Heart left ventricle (tissue), 16 donors: ENCODE data around the gene SNRNP35. TPM values are rescaled to one million over a fixed set of nuclear protein-coding genes. Genes with fewer than 3 reads are reported as not detected.
A peak's percentile ranks its signal among the peaks of the same experiment; 100 is the strongest.
"Not testable (repeated sequence)": the region's sequence is repeated elsewhere in the genome, so short reads cannot be mapped to it uniquely, and the experiment has no call there.

Experiments
- ATAC-seq, 4 donors: fragments of 200-7000 bp; cut with Tn5 transposase; one replicate each; pipeline ENCODE4 v1.9.1; 2020 to 2022; ENCODE audit warnings: moderate library complexity in 4 of 4, mild to moderate bottlenecking in 3 of 4, moderate number of reproducible peaks in 1 of 4
- DNase-seq, 5 donors: peaks; one replicate each; pipeline ENCODE4 v3.0.0-alpha.2; 2020
- H3K27ac ChIP-seq, 12 donors: fragments of 200-600 bp; sonication (generic) in 4 of 12; one replicate each; pipeline versions ENCODE4 v1.5.0 to v1.8.0; 2016 to 2022; ENCODE audit warnings: mild to moderate bottlenecking in 2 of 12
- H3K27me3 ChIP-seq, 9 donors: fragments of 200-600 bp; sonication (generic) in 2 of 9; one replicate each; pipeline versions ENCODE4 v1.5.1 to v1.8.0; 2016 to 2022; ENCODE audit warnings: mild to moderate bottlenecking in 3 of 9
- H3K36me3 ChIP-seq, 9 donors: fragments of 200-600 bp; sonication (generic) in 2 of 9; one replicate each; pipeline versions ENCODE4 v1.5.0 to v1.8.0; 2018 to 2022; ENCODE audit warnings: mild to moderate bottlenecking in 2 of 9
- H3K4me1 ChIP-seq, 12 donors: fragments of 200-600 bp; sonication (generic) in 4 of 12; one replicate each; pipeline versions ENCODE4 v1.5.0 to v1.8.0; 2016 to 2022; ENCODE audit warnings: mild to moderate bottlenecking in 3 of 12
- H3K4me3 ChIP-seq, 12 donors: fragments of 200-600 bp; sonication (generic) in 4 of 12; one replicate each; pipeline versions ENCODE4 v1.5.0 to v1.8.0; 2017 to 2022; ENCODE audit warnings: mild to moderate bottlenecking in 9 of 12, moderate library complexity in 4 of 12
- H3K9me3 ChIP-seq, 12 donors: fragments of 200-600 bp; sonication (generic) in 4 of 12; one replicate each; pipeline versions ENCODE4 v1.5.0 to v1.8.0; 2016 to 2022; ENCODE audit warnings: mild to moderate bottlenecking in 1 of 12
- POLR2A ChIP-seq, 2 donors: fragments of 450-650 bp; IDR thresholded peaks; one replicate each; pipeline ENCODE4 v1.6.1; 2017; ENCODE audit warnings: antibody characterized with exemption in 2 of 2, mild to moderate bottlenecking in 2 of 2, moderate library complexity in 2 of 2
- WGBS, 4 donors: extraction: QIAGEN DNeasy Blood & Tissue Kit in 2 of 4; methylation state at CpG; one replicate each; pipeline versions ENCODE4 v1.1.5 to v1.1.7; 2013 to 2018; 5-methylcytosine and 5-hydroxymethylcytosine counted together
- intact Hi-C, 10 donors: fragments of 100-400 bp; cut with DNase I; formaldehyde crosslinking; loops; one replicate each; pipeline versions ENCODE4 v1.11.1 to v1.14.2; 2022
- polyA plus RNA-seq, 2 donors: library from polyadenylated mRNA; stranded (reverse); fragments of 200-250 nt; gene quantifications; one replicate each; pipeline ENCODE4 v1.2.3, GENCODE V29; 2013
- total RNA-seq, 9 donors: library from RNA; depleted of rRNA in 2 of 9; stranded (reverse); fragments of >200 nt in 2 of 9; fragmentation: NEBNext Ultra II Directional in 3 of 9; extraction: Animal tissue kit (Norgen Biotek cat#: 25700) in 3 of 9; gene quantifications; one replicate each; pipeline versions ENCODE4 v1.1.0 to v1.2.4, GENCODE V29; 2016 to 2023
- TF ChIP-seq, protein P1 (sequence below), 12 donors: fragments of 200-600 bp; sonication (generic) in 4 of 12; IDR thresholded peaks; one replicate each; pipeline versions ENCODE4 v1.5.0 to v1.8.0; 2018 to 2022; ENCODE audit warnings: antibody characterized with exemption in 12 of 12, mild to moderate bottlenecking in 5 of 12
- donor health status: ischemic (EF 13 %, LVEDD 7.1; RV severe dilation, severe dysfunction).
- donor health status: healthy with polysubstance abuse.
- donor health status: DM: no; HTN: yes; CAD: no.
- donor health status: DM: no; HTN: no; CAD: no.
- donor health status: ischemic (EF 25% LVEDD 6.9; RV normal size, moderate dysfunction).
- donor health status: ischemic (EF 25% LVEDD 5.7; RV mildly dilated, moderate dysfunction).
- donor health status: healthy.
- donor health status: DM: yes; HTN: yes; CAD: no.
- donor health status: ischemic (EF 35%, LVEDD 5.7; RV mildly dilated, moderate dysfunction).
- donor health status: nonischemic (EF 11% LVEDD 7.7; RV severe dilation, severe dysfunction).
- donor health status: DM: yes; HTN: yes; CAD: no.
- donor health status: PGD.
- donor health status: ischemic (EF 29% LVEDD 5.4; RV normal size, mild dysfunction).
- donor health status: nonischemic (EF 23%, LVEDD 6.1; RV moderate dilation, normal function).

SNRNP35 gene
- total and polyA plus RNA-seq, 11 donors, result 18.5 to 72.8 (median 22.0) TPM

DNA sequence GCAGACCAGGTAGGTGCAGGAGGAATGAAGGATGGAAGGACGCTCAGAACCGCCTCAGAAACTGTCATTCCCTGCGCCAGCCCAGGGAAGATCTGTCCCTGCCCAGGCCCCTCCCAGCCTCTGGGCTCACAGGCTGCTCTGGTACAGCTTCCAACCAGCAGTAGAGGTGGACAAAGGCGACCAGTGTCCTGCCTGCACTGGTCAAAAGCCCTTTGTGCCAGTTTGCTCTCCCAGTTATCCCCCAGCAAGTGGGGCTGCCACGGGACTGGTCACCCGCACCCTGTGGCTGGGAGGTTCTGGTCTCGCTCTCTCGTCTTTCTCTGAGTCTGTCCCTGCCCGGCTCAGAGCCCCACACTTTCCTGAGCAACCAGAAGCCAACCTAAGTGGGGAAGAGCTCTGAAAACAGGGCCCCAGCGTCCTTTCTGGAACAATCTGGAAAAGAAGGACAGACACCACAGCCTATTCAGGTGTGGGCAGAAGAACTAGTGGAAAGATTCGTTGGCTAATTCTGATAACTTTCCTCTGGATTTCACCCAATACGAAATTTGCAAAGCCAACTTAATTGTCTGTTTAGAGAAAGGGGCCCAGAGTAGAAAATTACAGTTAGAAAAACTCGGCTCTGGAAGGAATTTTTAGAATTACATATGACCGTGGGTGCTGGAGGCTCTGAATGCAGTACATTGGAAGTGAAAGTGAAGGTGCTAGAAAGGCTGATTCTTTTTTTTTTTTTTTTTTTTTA lies 21.7 kb downstream of the SNRNP35 start:
- peaks cover 0 to 57% (median 21%) of the 10 kb centered on the region in 9 donors for H3K36me3 ChIP-seq
- no peak for TF ChIP-seq POLR2A (IDR thresholded peaks at IDR 0.05)
- TF ChIP-seq, protein P1, sequence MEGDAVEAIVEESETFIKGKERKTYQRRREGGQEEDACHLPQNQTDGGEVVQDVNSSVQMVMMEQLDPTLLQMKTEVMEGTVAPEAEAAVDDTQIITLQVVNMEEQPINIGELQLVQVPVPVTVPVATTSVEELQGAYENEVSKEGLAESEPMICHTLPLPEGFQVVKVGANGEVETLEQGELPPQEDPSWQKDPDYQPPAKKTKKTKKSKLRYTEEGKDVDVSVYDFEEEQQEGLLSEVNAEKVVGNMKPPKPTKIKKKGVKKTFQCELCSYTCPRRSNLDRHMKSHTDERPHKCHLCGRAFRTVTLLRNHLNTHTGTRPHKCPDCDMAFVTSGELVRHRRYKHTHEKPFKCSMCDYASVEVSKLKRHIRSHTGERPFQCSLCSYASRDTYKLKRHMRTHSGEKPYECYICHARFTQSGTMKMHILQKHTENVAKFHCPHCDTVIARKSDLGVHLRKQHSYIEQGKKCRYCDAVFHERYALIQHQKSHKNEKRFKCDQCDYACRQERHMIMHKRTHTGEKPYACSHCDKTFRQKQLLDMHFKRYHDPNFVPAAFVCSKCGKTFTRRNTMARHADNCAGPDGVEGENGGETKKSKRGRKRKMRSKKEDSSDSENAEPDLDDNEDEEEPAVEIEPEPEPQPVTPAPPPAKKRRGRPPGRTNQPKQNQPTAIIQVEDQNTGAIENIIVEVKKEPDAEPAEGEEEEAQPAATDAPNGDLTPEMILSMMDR (IDR thresholded peaks at IDR 0.05), result no peak
- intact Hi-C loops, result loop anchor here in 3 of 10 donors (2.0 to 5.0 kb wide), 3 partner anchors 38 to 53 kb away; partner anchors contain the start of gene RILPL1 (in 2 of the 3)
- H3K9me3 ChIP-seq, result no peaks in the 10 kb centered on the region
- 59 to 70% (median 68%) methylated on average over 9 to 14 of the region's 14 CpGs for WGBS, 4 donors
- peak overlapping the region in 1 of 12 donors; percentile 32 for H3K4me3 ChIP-seq
- peak overlapping the region; percentile 71 to 95 (median 86) for H3K27ac ChIP-seq
- peaks cover 0 to 44% (median 20%) of the 10 kb centered on the region in 12 donors for H3K4me1 ChIP-seq
- DNase-seq, result peak in 2 of 5 donors; percentile 36 to 44
- no peaks in the 10 kb centered on the region for H3K27me3 ChIP-seq
- ATAC-seq, result peak; percentile 45 to 68 (median 56)

DNA sequence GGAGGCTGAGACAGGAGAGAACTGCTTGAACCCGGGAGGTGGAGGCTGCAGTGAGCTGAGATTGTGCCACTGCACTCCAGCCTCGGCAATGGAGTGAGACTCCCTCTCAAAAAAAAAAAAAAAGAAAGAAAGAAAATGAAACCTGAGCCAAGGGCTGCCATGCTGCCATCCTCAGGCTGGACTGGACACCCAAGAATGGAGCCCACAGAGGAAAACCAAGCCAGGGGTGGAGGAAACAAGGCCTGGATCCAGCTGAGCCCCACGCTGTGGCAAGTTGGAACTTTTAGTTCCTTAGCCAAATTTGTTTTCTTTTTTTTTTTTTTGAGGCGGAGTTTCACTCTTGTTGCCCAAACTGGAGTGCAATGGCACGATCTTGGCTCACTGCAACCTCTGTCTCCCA lies 23.3 kb downstream of the SNRNP35 start:
- DNase-seq, H3K4me3 ChIP-seq, ATAC-seq, H3K27me3 ChIP-seq, H3K9me3 ChIP-seq: not testable (repeated sequence)
- H3K27ac ChIP-seq, result peak overlapping the region in 2 of 12 donors; percentile 90 to 92
- intact Hi-C loops, result loop anchor here in 1 of 10 donors (5.0 kb wide), 1 partner anchor 36 kb away; no protein-coding TSS in a partner anchor
- 89 to 95% (median 92%) methylated on average over 5 of the region's 5 CpGs for WGBS, 4 donors
- peaks cover 0 to 63% (median 25%) of the 10 kb centered on the region in 9 donors for H3K36me3 ChIP-seq
- peaks cover 0 to 32% (median 16%) of the 10 kb centered on the region in 12 donors for H3K4me1 ChIP-seq

DNA sequence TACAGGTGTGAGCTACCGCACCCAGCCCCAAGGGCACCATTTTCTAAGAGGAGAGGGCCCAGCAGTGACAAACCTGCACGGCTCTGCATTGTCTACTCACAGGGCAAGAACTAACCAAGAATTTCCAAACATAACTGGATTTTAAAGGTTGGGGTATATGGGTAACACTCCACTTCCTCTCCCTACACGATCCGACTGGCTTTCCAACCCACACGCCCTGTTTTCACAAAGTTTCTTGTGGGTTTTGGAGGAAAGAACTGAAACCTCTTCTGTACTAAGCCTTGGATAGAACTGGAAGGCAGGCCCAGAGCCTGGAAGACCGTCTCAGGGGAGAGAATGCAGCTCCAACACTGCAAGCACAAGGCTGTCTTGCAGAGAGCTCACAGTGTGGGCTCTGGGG lies 24.9 kb downstream of the SNRNP35 start:
- no peak for DNase-seq
- intact Hi-C loops, result loop anchor here in 1 of 10 donors (5.0 kb wide), 1 partner anchor 34 kb away; no protein-coding TSS in a partner anchor
- no peaks in the 10 kb centered on the region for H3K27me3 ChIP-seq
- H3K4me3 ChIP-seq, result no peak overlapping the region
- peak overlapping the region in 1 of 12 donors; percentile 37 for H3K27ac ChIP-seq
- ATAC-seq, result no peak
- WGBS, 4 donors, result 88 to 96% (median 92%) methylated on average over 6 of the region's 6 CpGs
- H3K9me3 ChIP-seq, result no peaks in the 10 kb centered on the region
- H3K4me1 ChIP-seq, result peaks cover 0 to 30% (median 15%) of the 10 kb centered on the region in 12 donors
- TF ChIP-seq POLR2A (IDR thresholded peaks at IDR 0.05), result no peak
- TF ChIP-seq, protein P1 (IDR thresholded peaks at IDR 0.05), result no peak
- peaks cover 0 to 55% (median 23%) of the 10 kb centered on the region in 9 donors for H3K36me3 ChIP-seq

DNA sequence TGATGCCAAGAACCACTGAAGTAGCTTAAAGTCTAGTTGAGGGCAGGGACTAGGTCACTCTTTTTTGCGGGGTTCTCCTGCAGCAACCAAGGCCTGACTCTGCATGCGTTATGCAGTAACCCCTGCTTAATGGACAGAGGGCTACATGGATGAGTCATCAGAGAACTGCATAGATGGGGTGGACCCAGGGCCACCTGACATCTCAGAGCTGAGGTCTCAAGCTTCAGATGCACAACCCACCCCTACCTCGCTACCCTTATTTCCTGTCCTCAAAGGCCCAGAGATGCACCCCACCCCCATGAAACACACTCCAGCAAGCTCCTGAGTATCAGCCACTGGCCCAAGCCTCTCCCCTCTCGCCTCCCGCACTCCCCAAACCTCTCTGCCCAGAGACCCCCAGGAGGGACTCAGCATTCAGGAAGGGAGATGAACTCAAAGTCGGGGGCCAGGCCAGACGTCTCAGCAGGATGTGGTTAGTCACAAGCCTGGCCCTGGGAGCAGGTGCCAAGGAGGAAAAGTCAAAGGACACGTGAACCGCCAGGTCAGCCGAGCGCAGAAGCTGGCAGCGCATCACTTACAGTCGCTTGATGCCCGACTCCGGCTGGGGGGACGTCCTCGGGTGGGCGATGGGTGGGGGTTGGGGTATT lies 25.8 kb downstream of the SNRNP35 start:
- ATAC-seq (no peak), DNase-seq (no peak)
- Histone ChIP-seq H3K36me3 (peaks cover 0 to 47% (median 23%) of the 10 kb centered on the region in 9 donors), H3K4me3 (no peak overlapping the region), H3K4me1 (peaks cover 0 to 23% (median 14%) of the 10 kb centered on the region in 12 donors), H3K27ac (no peak overlapping the region), H3K27me3 (no peaks in the 10 kb centered on the region), H3K9me3 (no peaks in the 10 kb centered on the region)
- no peak for TF ChIP-seq POLR2A (IDR thresholded peaks at IDR 0.05)
- TF ChIP-seq, protein P1 (IDR thresholded peaks at IDR 0.05), result no peak
- intact Hi-C loops, result loop anchor here in 1 of 10 donors (5.0 kb wide), 1 partner anchor 34 kb away; no protein-coding TSS in a partner anchor
- 73 to 86% (median 84%) methylated on average over 18 of the region's 18 CpGs for WGBS, 4 donors
